ENCODE measurements around the gene DTX2. TPM values are rescaled to one million over a fixed set of nuclear protein-coding genes. Genes with fewer than 3 reads are reported as not detected.

The DTX2 gene
- total and polyA plus RNA-seq, 4 donors: 18.5 to 55.3 (median 41.9) TPM

DNA sequence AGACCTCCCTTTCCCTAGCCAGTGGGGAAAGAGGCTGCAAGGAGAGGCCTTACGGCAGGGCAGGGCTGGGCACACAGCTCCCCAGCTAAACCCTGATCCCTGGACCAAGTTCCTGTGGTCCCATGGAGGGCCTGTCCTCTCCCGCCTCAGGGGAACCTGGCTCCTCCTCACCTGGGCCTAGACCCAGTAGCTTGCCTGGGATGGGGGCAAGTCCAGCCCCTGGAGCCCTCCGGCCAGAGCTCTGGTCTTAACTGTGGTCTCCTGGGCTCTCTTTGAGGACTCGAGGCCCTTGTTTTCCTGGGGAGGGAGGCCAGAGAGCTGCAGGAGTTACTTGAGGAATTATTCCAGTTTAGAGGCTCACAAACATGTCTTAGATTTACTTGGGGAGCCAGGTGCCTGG lies 35.3 kb upstream of the DTX2 start:
- DNase-seq (no peak), ATAC-seq (ENCODE audit: insufficient read depth, low FRiP score) (no peak)
- Histone ChIP-seq H3K4me1 (ENCODE audit: control insufficient read depth in 5 of 5, insufficient read depth in 5 of 5, low read length in 5 of 5) (peaks cover 0 to 2% (median 0%) of the 10 kb centered on the region in 5 donors), H3K9me3 (ENCODE audit: control insufficient read depth in 4 of 4, insufficient read depth in 3 of 4, low read length in 3 of 4) (no peaks in the 10 kb centered on the region), H3K36me3 (ENCODE audit: control insufficient read depth in 4 of 4, insufficient read depth in 4 of 4, low read length in 4 of 4) (no peaks in the 10 kb centered on the region), H3K27ac (ENCODE audit: low read depth in 1 of 2, low read length in 1 of 2) (no peak overlapping the region), H3K4me3 (no peak overlapping the region), H3K9ac (ENCODE audit: insufficient read depth in 1 of 2, low read length in 2 of 2) (no peak overlapping the region), H3K27me3 (ENCODE audit: control insufficient read depth in 3 of 3, insufficient read depth in 3 of 3, low read length in 2 of 3) (peaks cover 0 to 3% (median 0%) of the 10 kb centered on the region in 3 donors)
- TF ChIP-seq, protein P1, sequence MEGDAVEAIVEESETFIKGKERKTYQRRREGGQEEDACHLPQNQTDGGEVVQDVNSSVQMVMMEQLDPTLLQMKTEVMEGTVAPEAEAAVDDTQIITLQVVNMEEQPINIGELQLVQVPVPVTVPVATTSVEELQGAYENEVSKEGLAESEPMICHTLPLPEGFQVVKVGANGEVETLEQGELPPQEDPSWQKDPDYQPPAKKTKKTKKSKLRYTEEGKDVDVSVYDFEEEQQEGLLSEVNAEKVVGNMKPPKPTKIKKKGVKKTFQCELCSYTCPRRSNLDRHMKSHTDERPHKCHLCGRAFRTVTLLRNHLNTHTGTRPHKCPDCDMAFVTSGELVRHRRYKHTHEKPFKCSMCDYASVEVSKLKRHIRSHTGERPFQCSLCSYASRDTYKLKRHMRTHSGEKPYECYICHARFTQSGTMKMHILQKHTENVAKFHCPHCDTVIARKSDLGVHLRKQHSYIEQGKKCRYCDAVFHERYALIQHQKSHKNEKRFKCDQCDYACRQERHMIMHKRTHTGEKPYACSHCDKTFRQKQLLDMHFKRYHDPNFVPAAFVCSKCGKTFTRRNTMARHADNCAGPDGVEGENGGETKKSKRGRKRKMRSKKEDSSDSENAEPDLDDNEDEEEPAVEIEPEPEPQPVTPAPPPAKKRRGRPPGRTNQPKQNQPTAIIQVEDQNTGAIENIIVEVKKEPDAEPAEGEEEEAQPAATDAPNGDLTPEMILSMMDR (IDR thresholded peaks at IDR 0.05; ENCODE audit: control extremely low read depth, extremely low read depth): no peak
- 91 to 97% methylated on average over 4 of the region's 4 CpGs for WGBS, 2 donors

DNA sequence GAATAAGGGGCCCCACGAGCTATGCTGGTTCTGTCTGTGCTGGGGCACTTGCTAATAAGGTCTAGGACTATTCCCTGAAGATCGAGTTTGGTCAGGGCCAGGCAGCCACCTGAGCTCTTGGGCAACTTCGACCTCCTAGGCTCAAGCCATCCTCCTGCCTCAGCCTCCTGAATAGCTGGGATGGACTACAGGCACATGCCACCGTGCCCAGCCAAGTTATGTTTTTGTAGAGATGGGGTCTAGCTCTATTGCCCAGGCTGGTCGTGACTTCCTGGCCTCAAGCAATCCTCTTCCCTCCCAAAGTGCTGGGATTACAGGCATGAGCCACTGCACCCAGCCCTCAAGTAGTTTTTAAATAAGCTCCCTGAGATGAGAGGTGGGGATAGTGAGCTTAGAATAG lies 33.9 kb upstream of the DTX2 start:
- ATAC-seq (ENCODE audit: insufficient read depth, low FRiP score) (no peak), DNase-seq (no peak)

DNA sequence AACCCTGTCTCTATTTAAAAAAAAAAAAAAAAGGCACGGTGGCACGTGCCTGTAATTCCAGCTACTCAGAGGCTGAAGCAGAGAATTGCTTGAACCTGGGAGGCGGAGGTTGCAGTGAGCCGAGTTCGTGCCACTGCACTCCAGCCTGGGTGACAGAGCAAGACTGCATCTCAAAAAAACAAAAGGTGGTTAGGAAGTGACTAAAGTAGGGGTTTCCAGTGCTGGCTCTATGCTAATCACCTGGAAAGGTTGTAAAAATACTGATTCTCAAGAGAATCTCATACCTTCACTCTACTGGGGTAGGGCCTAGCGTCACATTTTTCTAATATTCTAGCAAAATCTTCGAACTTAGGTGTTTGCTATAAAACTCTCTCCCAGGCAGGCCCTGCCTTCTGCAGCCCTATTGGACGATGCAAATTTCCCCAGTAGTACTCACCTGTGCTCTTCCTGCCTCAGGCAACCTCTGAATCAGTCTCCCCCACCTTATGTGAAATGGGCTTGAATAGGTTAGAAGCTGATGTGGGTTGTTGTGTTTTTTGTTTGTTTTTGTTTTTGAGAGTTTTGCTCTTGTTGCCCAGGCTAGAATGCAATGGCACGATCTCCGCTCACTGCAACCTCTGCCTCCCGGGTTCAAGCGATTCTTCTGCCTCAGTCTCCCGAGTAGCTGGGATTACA lies 33.2 kb upstream of the DTX2 start:
- no peak for DNase-seq
- TF ChIP-seq, protein P1 (IDR thresholded peaks at IDR 0.05; ENCODE audit: control extremely low read depth, extremely low read depth): no peak
- Histone ChIP-seq H3K4me1 (ENCODE audit: control insufficient read depth in 5 of 5, insufficient read depth in 5 of 5, low read length in 5 of 5) (peaks cover 0 to 2% (median 0%) of the 10 kb centered on the region in 5 donors), H3K27ac (ENCODE audit: low read depth in 1 of 2, low read length in 1 of 2) (no peak overlapping the region), H3K27me3 (ENCODE audit: control insufficient read depth in 3 of 3, insufficient read depth in 3 of 3, low read length in 2 of 3) (peaks cover 0 to under 1% (median 0%) of the 10 kb centered on the region in 3 donors), H3K4me3 (no peak overlapping the region), H3K36me3 (ENCODE audit: control insufficient read depth in 4 of 4, insufficient read depth in 4 of 4, low read length in 4 of 4) (no peaks in the 10 kb centered on the region), H3K9ac (ENCODE audit: insufficient read depth in 1 of 2, low read length in 2 of 2) (no peak overlapping the region), H3K9me3 (ENCODE audit: control insufficient read depth in 4 of 4, insufficient read depth in 3 of 4, low read length in 3 of 4) (no peaks in the 10 kb centered on the region)
- 87 to 91% methylated on average over 13 of the region's 13 CpGs for WGBS, 2 donors
- ATAC-seq (ENCODE audit: insufficient read depth, low FRiP score): no peak

More for the DNA sequence above, 33.9 kb upstream of the DTX2 start:
- peaks cover 0 to 2% (median 0%) of the 10 kb centered on the region in 5 donors for H3K4me1 ChIP-seq (ENCODE audit: control insufficient read depth in 5 of 5, insufficient read depth in 5 of 5, low read length in 5 of 5)
- H3K27ac ChIP-seq (ENCODE audit: low read depth in 1 of 2, low read length in 1 of 2): no peak overlapping the region
- H3K9ac ChIP-seq (ENCODE audit: insufficient read depth in 1 of 2, low read length in 2 of 2): no peak overlapping the region
- peaks cover 0 to 3% (median 0%) of the 10 kb centered on the region in 3 donors for H3K27me3 ChIP-seq (ENCODE audit: control insufficient read depth in 3 of 3, insufficient read depth in 3 of 3, low read length in 2 of 3)
- H3K9me3 ChIP-seq (ENCODE audit: control insufficient read depth in 4 of 4, insufficient read depth in 3 of 4, low read length in 3 of 4): no peaks in the 10 kb centered on the region
- H3K36me3 ChIP-seq (ENCODE audit: control insufficient read depth in 4 of 4, insufficient read depth in 4 of 4, low read length in 4 of 4): no peaks in the 10 kb centered on the region
- 88 to 90% methylated on average over 5 of the region's 5 CpGs for WGBS, 2 donors
- TF ChIP-seq, protein P1 (IDR thresholded peaks at IDR 0.05; ENCODE audit: control extremely low read depth, extremely low read depth): no peak
- H3K4me3 ChIP-seq: no peak overlapping the region
